A673 (cell line): ENCODE data around the gene MED27.

Experiments used
- CTCF ChIP-seq: fragments of 300-800, 200-600 bp; sonication (generic); conservative IDR thresholded peaks from 2 replicates; pipeline ENCODE4 v1.5.1; 2017; ENCODE audit warnings: low read depth, mild to moderate bottlenecking, antibody characterized with exemption, low read length, moderate library complexity, mixed read lengths
- EZH2 ChIP-seq: fragments of 200-600 bp; sonication (generic); IDR thresholded peaks from 2 replicates; pipeline ENCODE4 v1.6.1; 2017; ENCODE audit warnings: borderline replicate concordance, low read depth, mild to moderate bottlenecking, mixed read lengths, antibody characterized with exemption, low read length; ENCODE audit not compliant: poor library complexity, severe bottlenecking

DNA sequence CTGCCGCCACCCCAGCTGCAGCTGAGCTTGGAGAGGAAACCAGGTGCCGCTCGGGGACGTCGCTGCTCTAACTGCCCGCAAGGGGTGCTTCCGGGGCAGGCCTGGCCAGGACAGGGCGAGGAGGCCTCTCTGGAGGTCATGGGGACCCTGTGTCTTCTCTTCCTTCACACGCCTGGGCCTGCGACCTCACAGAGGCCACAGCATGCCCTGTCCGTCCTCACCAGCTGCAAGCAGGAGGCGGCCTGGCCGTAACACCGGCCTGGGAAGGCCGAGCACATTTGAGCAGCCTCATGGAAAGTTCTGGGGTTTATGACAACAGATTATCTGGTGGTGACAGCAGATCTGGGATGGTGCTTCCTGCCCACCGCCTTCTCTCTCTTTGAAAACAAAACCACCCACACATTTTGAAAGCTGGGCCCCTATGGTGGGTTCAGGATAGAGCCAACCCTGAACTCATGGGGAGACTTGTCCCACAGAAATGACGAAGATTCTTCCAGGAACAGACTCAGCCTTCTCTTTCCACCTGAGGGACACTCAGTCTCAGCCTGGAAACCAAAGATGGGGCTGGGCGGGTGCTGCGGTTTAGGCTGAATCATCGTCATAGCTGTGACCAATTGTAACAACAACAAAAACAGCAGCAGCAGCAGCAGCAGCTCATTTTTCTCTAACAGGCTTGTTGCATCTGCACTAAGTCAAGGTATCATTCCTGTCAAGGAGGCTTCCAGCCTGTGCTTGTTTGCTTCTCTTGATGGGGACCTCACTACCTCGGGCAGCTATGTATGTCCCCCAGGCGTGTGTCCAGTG lies 240.2 kb downstream of the MED27 start:
- no peak for TF ChIP-seq CTCF
- TF ChIP-seq EZH2, result no peak
